ENCODE data around the gene COL5A1. TPM values are rescaled to one million over a fixed set of nuclear protein-coding genes. Genes with fewer than 3 reads are reported as not detected.
A peak's percentile ranks its signal among the peaks of the same experiment; 100 is the strongest.

COL5A1 gene
- total RNA-seq = 10 to 100 TPM in 5 of 6 donors, 1 to 10 TPM in 1; 7.5 to 75.4 (median 27.4) TPM

DNA sequence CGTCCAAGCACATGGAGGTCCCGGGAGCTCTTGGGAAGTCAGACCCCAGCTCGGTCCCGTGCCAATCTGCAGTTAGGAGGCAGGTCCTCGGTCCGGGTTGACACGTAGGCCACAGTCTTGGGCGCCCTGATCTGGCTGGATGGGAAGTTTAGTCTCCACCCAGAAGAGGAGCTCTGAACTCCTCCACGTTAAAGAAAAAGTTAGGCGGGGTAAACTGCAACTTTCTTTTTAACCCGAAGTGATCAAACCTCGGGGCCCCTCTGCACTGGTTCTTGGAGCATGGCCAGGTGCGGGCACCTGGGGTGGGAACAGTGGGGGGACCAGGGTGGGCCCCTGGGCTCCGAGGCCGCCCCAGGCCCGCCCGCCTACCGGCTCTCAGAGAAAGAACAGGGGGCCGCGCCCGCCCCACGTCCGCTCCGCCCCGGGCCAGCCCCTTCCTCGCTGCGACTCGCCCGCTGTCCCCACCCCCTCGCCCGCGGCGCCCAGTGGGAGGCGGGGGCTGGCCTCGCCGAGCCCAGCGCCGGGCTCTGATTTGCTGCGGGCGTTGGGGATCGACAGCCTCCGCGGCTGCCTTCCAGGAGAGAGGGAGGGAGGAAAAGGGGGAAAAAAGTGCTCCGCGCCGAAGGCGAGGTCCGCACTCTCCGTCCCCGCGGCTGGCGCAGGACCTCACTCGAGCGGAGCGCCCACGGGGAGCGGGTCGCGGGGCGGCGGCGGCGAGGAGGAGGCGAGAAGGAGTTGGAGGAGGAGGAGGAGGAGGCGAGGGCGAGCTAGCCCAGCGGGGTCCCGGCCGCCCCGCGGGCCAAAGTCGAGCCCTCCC is at the start of gene COL5A1:
TSS of gene COL5A1 (plus strand) at position 631 of the 817 bp plus-strand sequence. CDS start 385 bp downstream, outside the sequence.
- H3K27me3 ChIP-seq = peaks cover 0 to 10% (median 2%) of the 10 kb centered on the region in 4 donors
- peaks cover 3 to 29% (median 13%) of the 10 kb centered on the region in 4 donors for H3K4me1 ChIP-seq
- ATAC-seq (ENCODE audit: low FRiP score in 2 of 2) = peak; percentile 84 to 88
- no peaks in the 10 kb centered on the region for H3K36me3 ChIP-seq
- no peaks in the 10 kb centered on the region for H3K9me3 ChIP-seq
- H3K27ac ChIP-seq = peak within 1 kb of the TSS; percentile 83 to 88 (median 84)
- TF ChIP-seq, protein P1, sequence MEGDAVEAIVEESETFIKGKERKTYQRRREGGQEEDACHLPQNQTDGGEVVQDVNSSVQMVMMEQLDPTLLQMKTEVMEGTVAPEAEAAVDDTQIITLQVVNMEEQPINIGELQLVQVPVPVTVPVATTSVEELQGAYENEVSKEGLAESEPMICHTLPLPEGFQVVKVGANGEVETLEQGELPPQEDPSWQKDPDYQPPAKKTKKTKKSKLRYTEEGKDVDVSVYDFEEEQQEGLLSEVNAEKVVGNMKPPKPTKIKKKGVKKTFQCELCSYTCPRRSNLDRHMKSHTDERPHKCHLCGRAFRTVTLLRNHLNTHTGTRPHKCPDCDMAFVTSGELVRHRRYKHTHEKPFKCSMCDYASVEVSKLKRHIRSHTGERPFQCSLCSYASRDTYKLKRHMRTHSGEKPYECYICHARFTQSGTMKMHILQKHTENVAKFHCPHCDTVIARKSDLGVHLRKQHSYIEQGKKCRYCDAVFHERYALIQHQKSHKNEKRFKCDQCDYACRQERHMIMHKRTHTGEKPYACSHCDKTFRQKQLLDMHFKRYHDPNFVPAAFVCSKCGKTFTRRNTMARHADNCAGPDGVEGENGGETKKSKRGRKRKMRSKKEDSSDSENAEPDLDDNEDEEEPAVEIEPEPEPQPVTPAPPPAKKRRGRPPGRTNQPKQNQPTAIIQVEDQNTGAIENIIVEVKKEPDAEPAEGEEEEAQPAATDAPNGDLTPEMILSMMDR (IDR thresholded peaks at IDR 0.05) = peak in 4 of 6 experiments; percentile 21 to 39 (median 28)
- TF ChIP-seq EP300 (IDR thresholded peaks at IDR 0.05) (no peak), POLR2AphosphoS5 (IDR thresholded peaks at IDR 0.05) (peak; percentile 41 to 71), POLR2A (IDR thresholded peaks at IDR 0.05) (peak in 2 of 4 donors; percentile 17 to 65)
- peak; percentile 84 to 96 for DNase-seq
- peak within 1 kb of the TSS; percentile 6 to 60 (median 58) for H3K4me3 ChIP-seq
- 0 to 2% methylated on average over 20 to 57 of the region's 72 CpGs for WGBS, 2 donors

DNA sequence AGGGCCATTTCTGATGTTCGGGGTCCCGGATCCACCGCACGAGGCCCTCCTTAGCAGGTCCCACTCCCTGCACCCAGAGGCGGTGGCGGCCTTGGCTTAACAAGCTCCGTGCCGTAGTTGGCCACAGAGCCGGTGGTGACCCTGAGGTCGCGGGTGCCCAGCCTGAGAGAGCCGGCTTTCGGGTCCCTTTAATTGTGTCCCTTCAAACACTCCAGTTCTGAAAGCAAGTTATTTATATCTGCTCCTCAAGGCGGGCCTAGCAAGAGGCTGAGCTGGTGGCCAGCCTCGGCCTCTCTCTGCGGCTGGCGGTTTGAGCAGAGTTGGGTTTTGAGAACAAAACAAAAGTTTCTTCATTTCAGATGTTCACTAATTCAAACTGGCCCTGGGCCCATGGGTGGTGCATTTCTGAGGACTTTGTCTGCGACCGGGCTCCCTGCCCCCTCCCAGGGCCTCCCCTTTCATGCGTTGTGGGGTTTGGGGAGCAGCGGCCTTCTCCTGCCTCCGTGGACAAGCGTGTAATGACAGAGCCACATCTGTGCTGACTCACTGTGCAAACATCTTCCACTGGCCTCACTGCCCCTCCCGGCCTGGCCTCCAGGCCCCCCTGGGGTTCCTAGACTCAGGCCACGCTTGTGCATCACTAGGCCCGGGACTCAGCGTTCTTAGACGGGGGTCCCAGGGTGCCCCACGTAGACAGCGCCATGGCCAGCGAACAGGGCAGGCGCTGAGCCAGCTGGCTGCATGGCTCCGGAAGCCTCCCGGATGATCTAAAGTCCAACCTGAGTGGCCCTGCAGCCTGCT is 49.4 kb upstream of the COL5A1 start:
- no peaks in the 10 kb centered on the region for H3K27me3 ChIP-seq
- H3K4me3 ChIP-seq = no peak overlapping the region
- no peaks in the 10 kb centered on the region for H3K36me3 ChIP-seq
- H3K9me3 ChIP-seq = no peaks in the 10 kb centered on the region
- WGBS, 2 donors = 69 to 80% methylated on average over 26 of the region's 34 CpGs
- ATAC-seq (ENCODE audit: low FRiP score in 2 of 2) (peak in 1 of 2 donors; percentile 93), DNase-seq (peak in 1 of 2 donors; percentile 78)
- no peak for TF ChIP-seq EP300 (IDR thresholded peaks at IDR 0.05)
- no peak for TF ChIP-seq POLR2AphosphoS5 (IDR thresholded peaks at IDR 0.05)
- no peak for TF ChIP-seq POLR2A (IDR thresholded peaks at IDR 0.05)
- TF ChIP-seq, protein P1 (IDR thresholded peaks at IDR 0.05) = no peak
- no peak overlapping the region for H3K27ac ChIP-seq
- H3K4me1 ChIP-seq = peaks cover 0 to 8% (median 0%) of the 10 kb centered on the region in 4 donors

DNA sequence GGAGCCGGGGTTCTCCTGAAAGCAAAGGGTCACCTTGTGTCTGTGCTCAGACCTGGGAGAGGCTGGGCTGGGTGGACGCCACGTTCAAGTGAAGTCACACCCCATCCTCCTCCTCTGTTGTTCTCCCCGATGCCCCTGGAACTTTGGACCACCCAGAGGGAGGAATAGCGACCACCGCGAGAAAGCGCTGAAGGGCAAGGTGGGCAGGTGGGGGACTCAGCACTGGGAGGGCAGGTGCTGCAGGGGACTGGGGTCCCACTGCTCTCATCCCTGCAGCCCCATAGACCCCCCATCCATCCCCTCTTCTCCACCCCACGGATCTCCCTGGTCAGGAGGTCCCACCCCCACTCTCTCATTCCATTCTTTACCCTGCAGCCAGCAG is 48.8 kb upstream of the COL5A1 start:
- peak in 1 of 2 donors; percentile 17 for ATAC-seq (ENCODE audit: low FRiP score in 2 of 2)
- Histone ChIP-seq H3K36me3 (no peaks in the 10 kb centered on the region), H3K9me3 (no peaks in the 10 kb centered on the region), H3K27me3 (no peaks in the 10 kb centered on the region), H3K27ac (no peak overlapping the region), H3K4me3 (no peak overlapping the region), H3K4me1 (peaks cover 0 to 8% (median 0%) of the 10 kb centered on the region in 4 donors)
- TF ChIP-seq EP300 (IDR thresholded peaks at IDR 0.05) = no peak
- no peak for TF ChIP-seq POLR2AphosphoS5 (IDR thresholded peaks at IDR 0.05)
- TF ChIP-seq, protein P1 (IDR thresholded peaks at IDR 0.05) = no peak
- TF ChIP-seq POLR2A (IDR thresholded peaks at IDR 0.05) = no peak
- 86 to 95% methylated on average over 4 to 9 of the region's 9 CpGs for WGBS, 2 donors
- DNase-seq = no peak

DNA sequence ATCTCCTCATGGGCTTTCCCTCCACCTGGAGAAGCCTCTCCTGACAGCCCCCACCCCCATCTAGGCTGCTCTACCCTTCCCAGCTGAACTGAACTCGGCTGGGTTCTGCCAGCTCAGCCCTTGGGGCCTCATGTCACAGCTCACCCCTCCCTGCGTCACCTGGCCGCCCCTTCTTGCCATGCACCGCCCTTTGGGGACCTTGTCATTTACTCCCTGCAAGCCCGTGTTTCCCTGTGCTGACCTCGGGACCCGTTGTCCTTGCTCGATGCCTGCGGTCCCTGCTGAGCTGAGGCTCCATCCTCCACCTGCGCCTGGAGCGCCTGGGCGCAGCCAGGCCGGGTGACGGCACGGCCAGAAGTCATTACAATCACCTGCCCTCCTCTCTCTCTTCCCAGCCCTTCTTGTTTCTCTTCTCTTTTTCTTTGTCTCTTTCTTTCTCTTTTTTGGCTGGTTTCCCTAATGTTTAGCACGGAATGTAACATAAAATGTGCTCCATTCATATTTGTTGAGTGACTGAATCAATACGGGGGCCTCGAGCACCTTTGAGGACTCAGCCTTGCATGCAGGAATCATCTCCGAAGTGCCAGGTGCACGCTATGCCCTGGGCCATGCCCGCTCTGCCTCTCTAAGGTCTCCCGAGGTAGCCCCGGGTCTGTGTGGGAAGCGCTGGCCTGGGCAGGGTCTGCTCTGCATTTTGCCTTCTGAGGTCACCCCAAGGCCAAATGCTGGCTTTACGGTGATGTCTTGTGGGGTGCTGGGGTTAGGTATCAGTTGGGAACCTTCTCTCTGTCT is 48.1 kb upstream of the COL5A1 start:
- H3K36me3 ChIP-seq = no peaks in the 10 kb centered on the region
- H3K27ac ChIP-seq = no peak overlapping the region
- DNase-seq (peak in 1 of 2 donors; percentile 64), ATAC-seq (ENCODE audit: low FRiP score in 2 of 2) (no peak)
- TF ChIP-seq, protein P1 (IDR thresholded peaks at IDR 0.05) = no peak
- TF ChIP-seq POLR2A (IDR thresholded peaks at IDR 0.05) (no peak), POLR2AphosphoS5 (IDR thresholded peaks at IDR 0.05) (no peak), EP300 (IDR thresholded peaks at IDR 0.05) (no peak)
- H3K4me1 ChIP-seq = peaks cover 0 to 8% (median 0%) of the 10 kb centered on the region in 4 donors
- H3K4me3 ChIP-seq = no peak overlapping the region
- no peaks in the 10 kb centered on the region for H3K9me3 ChIP-seq
- 82 to 87% methylated on average over 23 to 25 of the region's 25 CpGs for WGBS, 2 donors
- H3K27me3 ChIP-seq = no peaks in the 10 kb centered on the region

Data from upper lobe of left lung (tissue), 6 donors.